Measurements from ENCODE around the gene FAM117B. TPM values are rescaled to one million over a fixed set of nuclear protein-coding genes. Genes with fewer than 3 reads are reported as not detected.
"Not testable (repeated sequence)": the region's sequence is repeated elsewhere in the genome, so short reads cannot be mapped to it uniquely, and the experiment has no call there.

Gene FAM117B
- total RNA-seq, 4 donors from 2014 or later = 6.7 to 15.6 (median 9.4) TPM

GRCh38 chr2:202705446-202706020 is 70.8 kb downstream of the FAM117B start:
- intact Hi-C loops (cut with DNase I) = no loop called here
- DNase-seq = no peak
- WGBS, 2 donors = 26 to 47% methylated on average over 4 of the region's 4 CpGs

GRCh38 chr2:202714971-202715935 is 80.5 kb downstream of the FAM117B start:
- DNase-seq; H3K4me3 ChIP-seq; intact Hi-C loops (cut with DNase I); H3K27ac ChIP-seq; H3K27me3 ChIP-seq; H3K36me3 ChIP-seq: not testable (repeated sequence)
- H3K9me3 ChIP-seq = peaks cover 0 to 29% (median 10%) of the 10 kb centered on the region in 3 donors
- 86% methylated on average over 1 of the region's 64 CpGs; no CpG with 5 or more reads in 1 of the 2 donors for whole genome bisulfite sequencing, 2 donors
- H3K4me1 ChIP-seq = peaks cover 0 to 19% (median 0%) of the 10 kb centered on the region in 3 donors

More at GRCh38 chr2:202705446-202706020, 70.8 kb downstream of the FAM117B start:
- Histone ChIP-seq H3K27me3 (no peaks in the 10 kb centered on the region), H3K4me1 (peaks cover 0 to 34% (median 17%) of the 10 kb centered on the region in 3 donors), H3K36me3 (no peaks in the 10 kb centered on the region), H3K9me3 (no peaks in the 10 kb centered on the region), H3K27ac (peak overlapping the region in 2 of 4 donors; percentile 21 to 22), H3K4me3 (no peak overlapping the region)
- TF ChIP-seq CTCF (IDR thresholded peaks at IDR 0.05) (no peak), POLR2A (IDR thresholded peaks at IDR 0.05) (no peak)

DNA sequence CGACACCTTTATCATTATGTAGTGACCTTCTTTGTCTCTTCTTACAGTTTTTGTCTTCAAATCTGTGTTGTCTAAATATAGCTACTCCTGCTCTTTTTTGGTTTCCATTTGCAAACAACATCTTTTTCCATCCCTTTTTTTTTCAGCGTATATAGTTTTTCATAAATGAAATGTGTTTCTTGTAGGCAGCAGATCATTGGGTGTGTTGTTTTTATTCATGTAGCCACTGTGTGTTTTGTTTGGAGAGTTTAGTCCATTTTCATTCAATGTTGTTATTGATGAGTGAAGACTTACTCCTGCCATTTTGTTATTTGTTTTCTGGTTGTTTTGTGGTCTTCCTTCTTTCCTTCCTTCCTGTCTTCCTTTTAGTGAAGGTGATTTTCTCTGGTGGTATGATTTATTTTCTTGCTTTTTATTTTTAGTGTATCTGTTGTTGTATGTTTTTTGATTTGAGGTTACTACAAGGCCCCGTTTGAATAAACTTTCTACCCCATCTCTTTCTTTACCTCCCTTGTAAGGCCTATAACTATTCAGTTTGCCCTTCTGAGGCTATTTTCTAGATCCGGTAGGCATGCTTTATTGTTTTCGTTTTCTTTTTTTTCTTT is 81.4 kb downstream of the FAM117B start:
- intact Hi-C loops (cut with DNase I) = no loop called here
- no peak for TF ChIP-seq CTCF (IDR thresholded peaks at IDR 0.05)
- DNase-seq = no peak
- WGBS, 2 donors = 95 to 99% methylated on average over 5 of the region's 5 CpGs
- Histone ChIP-seq H3K4me1 (peaks cover 0 to 19% (median 0%) of the 10 kb centered on the region in 3 donors), H3K9me3 (peaks cover 0 to 29% (median 10%) of the 10 kb centered on the region in 3 donors), H3K27ac (peak overlapping the region in 2 of 4 donors; percentile 41 to 78), H3K36me3 (no peaks in the 10 kb centered on the region), H3K4me3 (no peak overlapping the region), H3K27me3 (no peaks in the 10 kb centered on the region)

- no peak for TF ChIP-seq POLR2A (IDR thresholded peaks at IDR 0.05)
- no peak for TF ChIP-seq CTCF (IDR thresholded peaks at IDR 0.05)
- H3K36me3 ChIP-seq = no peaks in the 10 kb centered on the region
- peak overlapping the region; percentile 63 to 78 (median 75) for H3K27ac ChIP-seq
- 48 to 61% methylated on average over 2 of the region's 2 CpGs for WGBS, 2 donors
- peaks cover 0 to 29% (median 10%) of the 10 kb centered on the region in 3 donors for H3K9me3 ChIP-seq
- H3K4me3 ChIP-seq = no peak overlapping the region
- intact Hi-C loops (cut with DNase I) = no loop called here
- no peaks in the 10 kb centered on the region for H3K27me3 ChIP-seq
- H3K4me1 ChIP-seq = peaks cover 0 to 19% (median 0%) of the 10 kb centered on the region in 3 donors
- DNase-seq = no peak
These were observed 82.3 kb downstream of the FAM117B start for GRCh38 chr2:202716953-202717597.

DNA sequence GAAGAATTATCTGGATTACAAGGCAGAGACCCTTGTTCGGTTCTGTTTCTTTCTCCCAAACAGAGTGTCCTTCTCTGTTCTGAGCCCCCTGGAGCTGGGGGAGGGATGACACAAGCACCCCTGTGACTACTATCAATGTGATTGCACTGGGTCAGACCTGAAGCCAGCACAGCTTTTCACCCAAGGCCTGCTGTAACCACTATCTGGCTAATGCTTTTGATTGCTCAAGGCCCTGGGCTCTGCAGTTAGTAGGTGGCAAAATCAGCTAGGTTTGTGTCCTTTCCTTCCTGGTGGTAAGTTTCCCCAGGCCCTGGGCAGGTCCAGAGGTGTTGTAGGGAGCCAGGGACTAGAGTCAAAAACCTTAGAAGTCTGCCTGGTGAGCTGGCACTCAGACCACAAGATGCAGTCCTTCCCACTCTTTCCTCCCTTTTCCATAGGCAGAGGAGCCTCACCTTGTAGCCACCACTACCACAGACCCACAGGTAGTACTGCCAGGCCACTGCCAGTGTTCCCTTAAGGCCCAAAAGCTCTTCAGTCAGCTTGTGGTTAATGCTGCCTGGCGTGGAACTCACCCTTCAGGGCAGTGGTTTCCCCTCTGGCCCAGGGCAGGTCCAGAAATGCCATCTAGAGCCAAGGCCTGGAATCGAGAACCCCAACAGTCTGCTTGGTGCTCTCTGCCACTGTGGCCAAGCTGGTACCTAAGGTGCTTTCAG is 83.0 kb downstream of the FAM117B start:
- WGBS, 2 donors = 45 to 46% methylated on average over 3 of the region's 3 CpGs
- Histone ChIP-seq H3K4me1 (peaks cover 0 to 19% (median 0%) of the 10 kb centered on the region in 3 donors), H3K27me3 (no peaks in the 10 kb centered on the region), H3K36me3 (no peaks in the 10 kb centered on the region), H3K4me3 (no peak overlapping the region), H3K27ac (peak overlapping the region; percentile 63 to 78 (median 75)), H3K9me3 (peaks cover 0 to 29% (median 10%) of the 10 kb centered on the region in 3 donors)
- no peak for DNase-seq
- intact Hi-C loops (cut with DNase I) = no loop called here
- TF ChIP-seq CTCF (IDR thresholded peaks at IDR 0.05) (no peak), POLR2A (IDR thresholded peaks at IDR 0.05) (no peak)

All from esophagus squamous epithelium (tissue), 5 donors.